GM23338 (cell line): ENCODE results near the gene STK32C. TPM values are rescaled to one million over a fixed set of nuclear protein-coding genes. Genes with fewer than 3 reads are reported as not detected.

Experiments
- ATAC-seq: fragments of 200-7000 bp; cut with Tn5 transposase; 3 replicates; pipeline ENCODE4 v1.9.1; 2020
- DNase-seq: peaks from one replicate; pipeline ENCODE4 v3.0.0-alpha.2; 2015; ENCODE audit warnings: low spot score
- H2AFZ ChIP-seq: fragments of 200-600 bp; sonication (generic); 2 replicates; pipeline ENCODE4 v1.8.0; 2016; ENCODE audit warnings: antibody characterized with exemption, mild to moderate bottlenecking, moderate library complexity
- H3F3A ChIP-seq: fragments of 200-600 bp; sonication (generic); replicated peaks from 2 replicates; pipeline ENCODE4 v1.8.0; 2017; ENCODE audit warnings: antibody characterized with exemption, mixed run types, low read depth
- H3K27ac ChIP-seq: fragments of 200-600 bp; sonication (generic); 2 replicates; pipeline ENCODE4 v1.6.1; 2016; ENCODE audit warnings: low read depth
- H3K27me3 ChIP-seq: fragments of 200-600 bp; sonication (generic); 2 replicates; pipeline ENCODE4 v1.8.0; 2016; ENCODE audit warnings: mild to moderate bottlenecking, mixed run types, moderate library complexity; ENCODE audit not compliant: insufficient read depth
- H3K36me3 ChIP-seq: fragments of 200-600 bp; sonication (generic); 2 replicates; pipeline ENCODE4 v1.8.0; 2016; ENCODE audit warnings: mild to moderate bottlenecking; ENCODE audit not compliant: insufficient read depth
- H3K4me1 ChIP-seq: fragments of 200-600 bp; sonication (generic); 2 replicates; pipeline ENCODE4 v1.8.0; 2016; ENCODE audit warnings: mild to moderate bottlenecking, moderate library complexity; ENCODE audit not compliant: insufficient read depth
- H3K4me2 ChIP-seq: fragments of 200-600 bp; sonication (generic); 2 replicates; pipeline ENCODE4 v1.7.1; 2017; ENCODE audit warnings: mixed run types
- H3K4me3 ChIP-seq: fragments of 200-600 bp; sonication (generic); 2 replicates; pipeline ENCODE4 v1.6.1; 2016; ENCODE audit warnings: mixed run types
- H3K79me2 ChIP-seq: fragments of 200-600 bp; sonication (generic); replicated peaks from 2 replicates; pipeline ENCODE4 v1.8.0; 2017; ENCODE audit warnings: mild to moderate bottlenecking; ENCODE audit not compliant: insufficient read depth
- H3K9me2 ChIP-seq: fragments of 200-600 bp; sonication (generic); 2 replicates; pipeline ENCODE4 v1.8.0; 2017; ENCODE audit not compliant: insufficient read depth
- H4K20me1 ChIP-seq: fragments of 200-600 bp; sonication (generic); replicated peaks from 2 replicates; pipeline ENCODE4 v1.8.0; 2017; ENCODE audit warnings: mild to moderate bottlenecking; ENCODE audit not compliant: insufficient read depth
- H3K27ac Mint-ChIP-seq: 2 replicates; pipeline ENCODE4 v1.8.0; 2020; ENCODE audit warnings: inconsistent platforms, mild to moderate bottlenecking, moderate library complexity, mixed read lengths
- H3K27me3 Mint-ChIP-seq: 3 replicates; pipeline ENCODE4 v1.8.0; 2022; ENCODE audit warnings: low read depth, mild to moderate bottlenecking, moderate library complexity, mixed read lengths, inconsistent platforms; ENCODE audit not compliant: insufficient read depth, poor library complexity
- H3K36me3 Mint-ChIP-seq: 3 replicates; pipeline ENCODE4 v1.8.0; 2021; ENCODE audit warnings: low read depth, mild to moderate bottlenecking, inconsistent platforms, moderate library complexity, mixed read lengths
- H3K4me1 Mint-ChIP-seq: 3 replicates; pipeline ENCODE4 v1.8.0; 2020; ENCODE audit warnings: mild to moderate bottlenecking, inconsistent platforms, mixed read lengths
- H3K4me3 Mint-ChIP-seq: 3 replicates; pipeline ENCODE4 v1.8.0; 2021; ENCODE audit warnings: moderate library complexity, mild to moderate bottlenecking, inconsistent platforms, mixed read lengths
- H3K9me3 Mint-ChIP-seq: 3 replicates; pipeline ENCODE4 v1.8.0; 2020; ENCODE audit warnings: moderate library complexity, mild to moderate bottlenecking, inconsistent platforms, mixed read lengths
- CREB1 ChIP-seq: fragments of 250-450 bp; sonication (Bioruptor Pico); IDR thresholded peaks from 2 replicates; pipeline ENCODE4 v1.5.0; 2020; ENCODE audit warnings: low read depth, mild to moderate bottlenecking, moderate library complexity
- ETS1 ChIP-seq: IDR thresholded peaks from 2 replicates; pipeline ENCODE4 v1.6.1; 2016; ENCODE audit warnings: antibody characterized with exemption
- JUNB ChIP-seq: IDR thresholded peaks from one replicate; pipeline ENCODE4 v1.6.1; 2016; ENCODE audit warnings: antibody characterized with exemption; ENCODE audit not compliant: unreplicated experiment
- REST ChIP-seq: IDR thresholded peaks from one replicate; pipeline ENCODE4 v1.6.1; 2018; ENCODE audit warnings: antibody characterized with exemption; ENCODE audit not compliant: unreplicated experiment
- polyA plus RNA-seq: library from polyadenylated mRNA; unstranded; fragments of >200 nt; fragmentation: Nextera tagmentation; extraction: Ambion mirVana; gene quantifications from 2 replicates; pipeline ENCODE4 v1.2.1, GENCODE V29; 2016
- total RNA-seq: library from RNA; depleted of rRNA; stranded (reverse); fragments of >200 nt; shearing (Covaris generic); gene quantifications from 2 replicates; pipeline ENCODE4 v1.2.3, GENCODE V29; 2014

STK32C gene
- total and polyA plus RNA-seq, 2 experiments from 2014 or later: 10.2 to 20.5 TPM

- Histone ChIP-seq H3K27me3 (no peaks in the 10 kb centered on the region), H4K20me1 (no peaks in the 10 kb centered on the region), H3K9me2 (no peaks in the 10 kb centered on the region), H3K27ac (no peak overlapping the region), H3K79me2 (no peaks in the 10 kb centered on the region), H3F3A (no peaks in the 10 kb centered on the region), H3K4me1 (no peaks in the 10 kb centered on the region), H3K36me3 (no peaks in the 10 kb centered on the region), H2AFZ (no peak overlapping the region), H3K4me2 (no peak overlapping the region), H3K4me3 (no peak overlapping the region)
- TF ChIP-seq CREB1 (CRISPR knock-in tag): no peak
- ATAC-seq (no peak), DNase-seq (no peak)
- Mint-ChIP-seq H3K36me3 (no peaks in the 10 kb centered on the region; the same call in 2 of the 3 replicates), H3K9me3 (no peaks in the 10 kb centered on the region; the same call in 2 of the 3 replicates), H3K27me3 (peaks cover 4% of the 10 kb centered on the region), H3K4me3 (no peak overlapping the region), H3K27ac (no peak overlapping the region), H3K4me1 (peaks cover 6% of the 10 kb centered on the region)
Observed at GRCh38 chr10:132225849-132226205, 81.9 kb downstream of the STK32C start.

- Mint-ChIP-seq H3K36me3 (peaks cover 5% of the 10 kb centered on the region; the same call in 1 of the 3 replicates), H3K4me3 (no peak overlapping the region), H3K27me3 (peaks cover 4% of the 10 kb centered on the region), H3K4me1 (peaks cover 6% of the 10 kb centered on the region), H3K27ac (no peak overlapping the region), H3K9me3 (no peaks in the 10 kb centered on the region; the same call in 2 of the 3 replicates)
- no peaks in the 10 kb centered on the region for H3K79me2 ChIP-seq
- no peak overlapping the region for H3K27ac ChIP-seq
- H3K27me3 ChIP-seq: no peaks in the 10 kb centered on the region
- ATAC-seq: no peak
- no peak overlapping the region for H3K4me3 ChIP-seq
- H2AFZ ChIP-seq: no peak overlapping the region
- no peaks in the 10 kb centered on the region for H3K36me3 ChIP-seq
- DNase-seq: no peak
- H3F3A ChIP-seq: no peaks in the 10 kb centered on the region
- no peak overlapping the region for H3K4me2 ChIP-seq
- no peaks in the 10 kb centered on the region for H3K4me1 ChIP-seq
- TF ChIP-seq REST (no peak), JUNB (no peak)
- no peaks in the 10 kb centered on the region for H4K20me1 ChIP-seq
- H3K9me2 ChIP-seq: no peaks in the 10 kb centered on the region
Observed at GRCh38 chr10:132225073-132225848, 82.5 kb downstream of the STK32C start.

- H3K27ac ChIP-seq: no peak overlapping the region
- no peak overlapping the region for H3K4me2 ChIP-seq
- Mint-ChIP-seq H3K36me3 (peaks cover 6% of the 10 kb centered on the region; the same call in 1 of the 3 replicates), H3K4me3 (no peak overlapping the region), H3K27me3 (peaks cover 4% of the 10 kb centered on the region), H3K9me3 (no peaks in the 10 kb centered on the region; the same call in 2 of the 3 replicates), H3K4me1 (peaks cover 2% of the 10 kb centered on the region; the same call in 2 of the 3 replicates), H3K27ac (no peak overlapping the region)
- no peak overlapping the region for H2AFZ ChIP-seq
- no peaks in the 10 kb centered on the region for H4K20me1 ChIP-seq
- no peaks in the 10 kb centered on the region for H3K36me3 ChIP-seq
- DNase-seq (no peak), ATAC-seq (no peak)
- H3K27me3 ChIP-seq: no peaks in the 10 kb centered on the region
- H3K4me3 ChIP-seq: no peak overlapping the region
- H3K4me1 ChIP-seq: no peaks in the 10 kb centered on the region
- no peaks in the 10 kb centered on the region for H3K79me2 ChIP-seq
- H3F3A ChIP-seq: no peaks in the 10 kb centered on the region
- no peaks in the 10 kb centered on the region for H3K9me2 ChIP-seq
- TF ChIP-seq CREB1 (CRISPR knock-in tag): no peak
- no peak for TF ChIP-seq ETS1
Observed at GRCh38 chr10:132224343-132225072, 83.2 kb downstream of the STK32C start.
